DMS 273 (cell line): ENCODE data around the gene WASHC3.
"Not testable (repeated sequence)": the region's sequence is repeated elsewhere in the genome, so short reads cannot be mapped to it uniquely, and the experiment has no call there.

ENCODE experiments used
- DNase-seq: peaks from one replicate; lab custom pipeline; 2025; ENCODE audit not compliant: unreplicated experiment; lab: John Stamatoyannopoulos, UW

WASHC3 gene

GRCh38 chr12:102061560-102062418 lies at the start of gene WASHC3:
Gene WASHC3, minus strand, starts transcription at chr12:102061991. Its CDS starts 29 bp downstream, at chr12:102061962.
- peak; percentile 95 for DNase-seq

GRCh38 chr12:102110782-102111181 lies 49.0 kb upstream of the WASHC3 start:
- no peak for DNase-seq

- no peak for DNase-seq
Observed at GRCh38 chr12:102107970-102108369, 46.2 kb upstream of the WASHC3 start.

GRCh38 chr12:102106905-102107304 lies 45.1 kb upstream of the WASHC3 start:
- DNase-seq, result no peak

GRCh38 chr12:102096855-102097254 lies 35.1 kb upstream of the WASHC3 start:
- DNase-seq, result no peak

- DNase-seq, result peak; percentile 47
Observed at GRCh38 chr12:102095677-102096263, 34.0 kb upstream of the WASHC3 start.

GRCh38 chr12:102093319-102093718 lies 31.5 kb upstream of the WASHC3 start:
- DNase-seq, result no peak

GRCh38 chr12:102089228-102089835 lies 27.5 kb upstream of the WASHC3 start:
- DNase-seq, result not testable (repeated sequence)

- DNase-seq, result no peak
Observed at GRCh38 chr12:102080842-102081241, 19.1 kb upstream of the WASHC3 start.

- not testable (repeated sequence) for DNase-seq
Observed at GRCh38 chr12:102072092-102072491, 10.3 kb upstream of the WASHC3 start.

GRCh38 chr12:102069707-102070106 lies 7.9 kb upstream of the WASHC3 start:
- DNase-seq, result no peak

- DNase-seq, result no peak
Observed at GRCh38 chr12:102067574-102068258, 5.9 kb upstream of the WASHC3 start.

GRCh38 chr12:102064476-102064875 lies 2.7 kb upstream of the WASHC3 start:
- DNase-seq, result no peak

- DNase-seq, result peak; percentile 66
Observed at GRCh38 chr12:102063069-102063468, 1.3 kb upstream of the WASHC3 start.

- no peak for DNase-seq
Observed at GRCh38 chr12:102062419-102062806, 622 bp upstream of the WASHC3 start.

- no peak for DNase-seq
Observed at GRCh38 chr12:102061096-102061559, 663 bp downstream of the WASHC3 start.

- DNase-seq, result no peak
Observed at GRCh38 chr12:102059343-102059742, 2.4 kb downstream of the WASHC3 start.

GRCh38 chr12:102054345-102054744 lies 7.4 kb downstream of the WASHC3 start:
- no peak for DNase-seq

- DNase-seq, result no peak
Observed at GRCh38 chr12:102053062-102053349, 8.8 kb downstream of the WASHC3 start.

GRCh38 chr12:102052192-102053061 lies 9.4 kb downstream of the WASHC3 start:
- DNase-seq, result no peak
